NT2/D1 (cell line): ENCODE results near the gene LHFPL3.

Experiments used
- SUZ12 ChIP-seq: IDR thresholded peaks from 2 replicates; pipeline ENCODE4 v1.6.1; 2011; ENCODE audit not compliant: insufficient read length, insufficient read depth; ENCODE audit errors: extremely low read depth
- YY1 ChIP-seq: IDR thresholded peaks from 2 replicates; pipeline ENCODE4 v1.6.1; 2011; ENCODE audit not compliant: insufficient read length, insufficient read depth
- ZNF274 ChIP-seq: IDR thresholded peaks from 2 replicates; pipeline ENCODE4 v1.6.1; 2011; ENCODE audit warnings: mild to moderate bottlenecking, low read depth, low read length

- TF ChIP-seq YY1: no peak
- TF ChIP-seq SUZ12: no peak
- TF ChIP-seq ZNF274: no peak
Observed at GRCh38 chr7:104772405-104773345, 444.3 kb downstream of the LHFPL3 start.
